VCaP (cell line): ENCODE data around the gene JAKMIP1.

Experiments
- H3K27ac ChIP-seq: fragments of 450-650 bp; 2 replicates; pipeline ENCODE4 v1.5.1; 2017
- TF ChIP-seq, protein P1 (sequence below): fragments of 450-650 bp; conservative IDR thresholded peaks from 2 replicates; pipeline ENCODE4 v1.5.1; 2017; ENCODE audit warnings: mild to moderate bottlenecking, moderate library complexity

The JAKMIP1 gene

DNA sequence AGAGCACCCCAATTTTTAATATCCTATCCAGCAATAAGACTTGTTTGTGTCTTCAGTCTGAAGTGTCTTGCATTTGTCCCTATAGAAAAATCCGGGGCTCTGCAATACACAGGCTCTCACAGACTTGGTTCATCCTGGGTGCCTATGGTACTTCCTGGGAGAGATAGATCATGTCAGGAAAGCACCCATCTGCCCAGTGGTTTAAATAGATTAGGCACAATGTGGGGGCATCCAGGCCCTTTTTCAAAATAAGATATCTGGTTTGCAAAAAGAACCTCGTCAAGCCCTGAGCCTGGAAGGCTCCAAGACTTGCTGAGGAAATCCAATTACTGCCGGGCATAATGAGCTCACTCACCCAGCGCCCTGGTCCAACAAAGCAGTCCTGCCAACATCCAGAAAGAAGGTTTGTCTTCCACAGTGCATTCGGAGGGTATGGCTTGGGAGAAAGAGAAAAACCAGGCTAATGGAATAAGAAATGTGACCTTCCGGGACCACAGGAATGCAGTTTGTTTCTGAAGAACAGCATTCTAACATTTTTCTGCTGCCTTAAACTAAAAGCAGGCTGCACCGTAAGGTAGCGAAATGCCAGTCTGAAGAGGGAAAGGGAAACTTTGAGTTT, 11.6 kb downstream of the JAKMIP1 start:
- TF ChIP-seq, protein P1, sequence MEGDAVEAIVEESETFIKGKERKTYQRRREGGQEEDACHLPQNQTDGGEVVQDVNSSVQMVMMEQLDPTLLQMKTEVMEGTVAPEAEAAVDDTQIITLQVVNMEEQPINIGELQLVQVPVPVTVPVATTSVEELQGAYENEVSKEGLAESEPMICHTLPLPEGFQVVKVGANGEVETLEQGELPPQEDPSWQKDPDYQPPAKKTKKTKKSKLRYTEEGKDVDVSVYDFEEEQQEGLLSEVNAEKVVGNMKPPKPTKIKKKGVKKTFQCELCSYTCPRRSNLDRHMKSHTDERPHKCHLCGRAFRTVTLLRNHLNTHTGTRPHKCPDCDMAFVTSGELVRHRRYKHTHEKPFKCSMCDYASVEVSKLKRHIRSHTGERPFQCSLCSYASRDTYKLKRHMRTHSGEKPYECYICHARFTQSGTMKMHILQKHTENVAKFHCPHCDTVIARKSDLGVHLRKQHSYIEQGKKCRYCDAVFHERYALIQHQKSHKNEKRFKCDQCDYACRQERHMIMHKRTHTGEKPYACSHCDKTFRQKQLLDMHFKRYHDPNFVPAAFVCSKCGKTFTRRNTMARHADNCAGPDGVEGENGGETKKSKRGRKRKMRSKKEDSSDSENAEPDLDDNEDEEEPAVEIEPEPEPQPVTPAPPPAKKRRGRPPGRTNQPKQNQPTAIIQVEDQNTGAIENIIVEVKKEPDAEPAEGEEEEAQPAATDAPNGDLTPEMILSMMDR: no peak
- no peak overlapping the region for H3K27ac ChIP-seq

DNA sequence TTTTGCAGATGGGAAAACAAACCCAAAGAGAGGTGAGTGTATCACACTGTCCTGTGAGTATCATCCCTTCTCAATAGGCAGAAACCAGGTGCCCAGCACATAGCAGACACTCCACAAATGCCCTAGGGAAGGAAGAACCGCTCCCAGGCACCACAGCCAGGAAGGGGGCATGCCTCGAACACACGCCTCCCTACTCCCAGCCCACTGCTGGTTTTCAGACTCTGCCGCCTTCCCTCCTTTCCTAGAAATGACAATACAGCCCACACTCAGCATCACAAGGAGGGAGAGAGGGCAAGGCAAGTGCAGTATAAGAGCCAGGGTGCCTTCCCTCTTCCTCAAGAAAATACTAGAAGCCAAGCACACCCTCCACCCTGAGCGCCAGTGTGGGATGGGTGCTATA, 16.2 kb downstream of the JAKMIP1 start:
- TF ChIP-seq, protein P1: no peak
- no peak overlapping the region for H3K27ac ChIP-seq

DNA sequence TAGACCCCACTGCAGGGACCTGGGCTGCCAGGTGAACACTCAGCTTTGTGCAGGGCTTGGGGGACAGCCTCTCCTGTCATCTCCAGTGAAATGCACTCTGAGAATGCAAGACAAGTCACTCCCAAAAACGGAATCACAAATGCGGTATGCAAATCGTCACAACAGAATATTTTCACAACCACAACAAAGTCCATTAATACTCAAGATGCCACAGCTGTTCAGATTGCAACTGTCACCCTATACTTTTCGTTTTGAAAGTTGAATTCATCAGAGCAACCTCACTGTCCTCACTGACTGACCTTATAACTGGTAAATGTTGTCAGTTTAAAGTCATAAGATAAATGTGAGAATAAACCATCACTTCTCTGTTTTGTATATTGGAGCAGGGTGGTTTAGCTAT, 16.6 kb downstream of the JAKMIP1 start:
- TF ChIP-seq, protein P1: no peak
- H3K27ac ChIP-seq: no peak overlapping the region

DNA sequence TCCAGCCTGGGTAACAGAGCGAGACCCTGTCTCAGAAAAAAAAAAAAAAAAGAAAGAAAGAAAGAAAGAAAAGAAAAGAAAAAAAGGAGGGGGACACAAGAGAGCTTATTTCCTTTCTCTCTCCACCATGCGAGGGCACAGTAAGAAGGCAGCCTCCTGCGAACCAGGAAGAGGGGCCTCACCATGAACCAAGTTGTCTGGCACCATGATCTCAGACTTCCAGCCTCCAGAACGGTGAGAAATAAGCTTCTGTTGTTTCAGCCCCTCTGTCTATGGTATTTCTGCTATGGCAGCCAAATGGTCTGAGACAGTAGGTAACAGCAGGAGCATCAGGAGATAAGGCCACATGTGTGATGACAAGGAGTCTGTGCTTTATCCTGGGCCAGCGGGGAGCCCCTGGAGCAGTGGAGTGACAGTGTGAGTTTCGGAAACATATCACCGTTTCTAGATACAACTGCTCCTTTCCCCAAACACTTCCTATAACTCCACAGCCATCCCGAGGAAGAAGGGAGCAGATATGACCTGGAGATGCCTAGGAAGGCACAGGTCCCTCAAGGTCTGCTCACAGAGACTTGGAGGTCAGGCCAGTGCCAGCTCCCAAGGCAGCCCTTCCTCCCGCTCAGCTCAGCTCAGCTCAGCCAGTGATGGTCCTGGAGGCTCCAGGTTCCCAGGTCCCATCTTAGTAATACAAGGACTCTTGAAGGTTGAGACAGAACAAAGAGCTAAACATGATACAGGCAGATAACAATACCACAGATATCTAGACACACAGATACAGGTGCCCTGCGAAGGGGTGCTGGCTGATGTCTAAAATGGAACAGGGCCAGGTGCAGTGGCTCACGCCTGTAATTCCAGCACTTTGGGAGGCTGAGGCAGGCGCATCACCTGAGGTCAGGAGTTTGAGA, 17.7 kb downstream of the JAKMIP1 start:
- H3K27ac ChIP-seq: no peak overlapping the region
- TF ChIP-seq, protein P1: no peak

DNA sequence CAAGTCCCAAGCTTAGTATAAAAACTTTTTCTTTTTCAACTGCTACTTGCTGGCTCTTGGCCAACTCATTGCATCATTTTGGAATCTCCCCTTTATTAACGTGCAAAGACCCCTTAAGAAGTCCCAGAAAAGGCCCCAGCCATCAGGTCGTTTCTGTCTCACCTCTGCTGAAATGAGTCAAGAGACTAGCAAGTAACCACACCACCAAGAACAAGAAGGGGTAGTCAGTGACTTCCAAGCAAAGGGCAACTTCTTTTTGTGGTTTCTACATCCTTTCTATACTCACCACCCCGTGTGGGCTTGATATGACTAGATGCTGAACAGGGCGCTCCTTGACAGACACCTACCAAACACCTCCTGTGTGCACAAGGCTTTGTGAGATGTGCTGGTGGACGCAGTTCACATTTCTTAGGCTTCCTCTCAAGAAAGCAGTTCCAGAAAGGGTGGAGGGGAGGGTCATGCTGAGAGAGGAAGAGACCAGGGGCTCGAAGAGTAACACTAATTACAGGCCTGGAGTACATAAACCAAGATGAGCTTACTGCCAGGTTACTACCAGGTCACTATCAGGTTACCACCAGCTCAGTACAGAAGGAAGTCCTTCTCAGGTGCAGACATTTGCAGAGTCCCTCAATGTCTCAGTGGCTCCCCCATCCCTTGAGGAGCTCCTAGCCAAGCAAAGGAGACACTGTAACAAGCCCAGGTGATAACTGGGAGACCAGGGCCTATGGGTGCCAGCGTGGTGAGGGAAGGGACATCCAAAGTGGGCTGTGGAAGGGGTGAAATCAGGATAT, 19.3 kb downstream of the JAKMIP1 start:
- H3K27ac ChIP-seq: no peak overlapping the region
- TF ChIP-seq, protein P1: no peak

DNA sequence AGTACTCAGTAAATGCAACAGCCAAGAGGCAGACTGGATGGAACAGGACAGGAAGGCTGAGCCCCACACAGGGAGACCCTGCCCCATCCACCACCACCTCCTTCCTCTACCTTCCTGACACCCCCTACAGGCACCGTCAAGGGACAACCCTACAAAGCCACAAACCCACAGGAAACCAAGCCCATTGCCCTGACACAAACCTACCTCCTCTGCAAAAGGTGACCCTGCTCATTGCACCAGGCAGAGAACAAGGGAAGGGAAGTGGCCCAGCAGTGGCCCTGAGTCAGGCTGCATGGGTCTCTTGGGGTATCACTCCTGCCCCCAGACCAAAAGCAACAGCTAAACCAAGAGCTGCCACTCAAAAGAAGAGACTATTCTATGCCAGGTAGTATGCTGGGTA, 21.0 kb downstream of the JAKMIP1 start:
- TF ChIP-seq, protein P1: no peak
- no peak overlapping the region for H3K27ac ChIP-seq

DNA sequence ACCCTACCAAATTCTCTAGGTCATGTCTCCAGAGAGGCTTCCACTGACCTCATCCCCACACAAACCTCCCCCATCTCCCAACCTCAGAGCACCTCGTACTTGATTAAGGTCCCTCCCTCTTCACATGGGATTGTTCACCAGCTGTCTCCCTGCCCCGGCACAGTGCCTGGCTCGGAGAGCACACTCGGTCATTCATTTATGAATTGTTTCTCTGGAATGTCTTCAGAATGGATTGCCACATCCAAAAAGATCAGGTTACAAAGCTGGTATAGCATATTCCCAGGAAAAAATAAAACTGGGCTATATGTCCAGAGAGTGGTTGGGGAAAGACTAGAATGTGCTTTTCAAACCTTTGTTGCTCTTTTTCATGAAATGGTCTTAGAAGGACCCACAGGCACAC, 21.6 kb downstream of the JAKMIP1 start:
- no peak overlapping the region for H3K27ac ChIP-seq
- TF ChIP-seq, protein P1: no peak
